WTC11 (cell line): ENCODE results near the gene TULP3. TPM values are rescaled to one million over a fixed set of nuclear protein-coding genes. Genes with fewer than 3 reads are reported as not detected.

ENCODE experiments used
- ATAC-seq: fragments of 200-7000 bp; cut with Tn5 transposase; 2 replicates; pipeline ENCODE4 v1.10.0; 2021; ENCODE audit warnings: mild to moderate bottlenecking, moderate library complexity
- CTCF ChIA-PET: fragments of 300-600 bp; sonication (Branson Sonifier 250); formaldehyde crosslinking; loops from one replicate; lab custom pipeline; 2021; ENCODE audit warnings: antibody characterized with exemption; lab: Charles Lee
- POLR2A ChIA-PET: fragments of 350-600 bp; sonication (Branson Sonifier 250); formaldehyde crosslinking; loops from one replicate; lab custom pipeline; 2021; ENCODE audit warnings: antibody characterized with exemption; lab: Charles Lee
- DNase-seq: peaks from one replicate; pipeline ENCODE4 v3.0.0; 2021; ENCODE audit warnings: low spot score
- H3K27ac Mint-ChIP-seq: 2 replicates; pipeline ENCODE4 v1.8.0; 2021; ENCODE audit warnings: mixed read lengths
- H3K27me3 Mint-ChIP-seq: 2 replicates; pipeline ENCODE4 v1.8.0; 2021; ENCODE audit warnings: low read depth, mild to moderate bottlenecking, moderate library complexity, mixed read lengths
- H3K36me3 Mint-ChIP-seq: 2 replicates; pipeline ENCODE4 v1.8.0; 2021; ENCODE audit warnings: mixed read lengths
- H3K4me1 Mint-ChIP-seq: 2 replicates; pipeline ENCODE4 v1.8.0; 2022; ENCODE audit warnings: mixed read lengths
- H3K4me3 Mint-ChIP-seq: 2 replicates; pipeline ENCODE4 v1.8.0; 2021; ENCODE audit warnings: mild to moderate bottlenecking, moderate library complexity, mixed read lengths
- H3K9me3 Mint-ChIP-seq: 2 replicates; pipeline ENCODE4 v1.8.0; 2021; ENCODE audit warnings: mixed read lengths
- ARID4B ChIP-seq: sonication (generic); formaldehyde crosslinking; IDR thresholded peaks from 2 replicates; pipeline ENCODE4 v1.8.0; 2023; ENCODE audit warnings: missing genetic modification reagents, mild to moderate bottlenecking, borderline replicate concordance
- E2F4 ChIP-seq: sonication (generic); formaldehyde crosslinking; IDR thresholded peaks from 2 replicates; pipeline ENCODE4 v1.8.1; 2022; ENCODE audit warnings: low read depth, mild to moderate bottlenecking, moderate library complexity, missing genetic modification reagents, borderline replicate concordance
- E2F5 ChIP-seq: sonication (generic); formaldehyde crosslinking; IDR thresholded peaks from 2 replicates; pipeline ENCODE4 v1.8.1; 2022; ENCODE audit warnings: mild to moderate bottlenecking, moderate library complexity, missing genetic modification reagents
- FOXK1 ChIP-seq: sonication (generic); formaldehyde crosslinking; IDR thresholded peaks from 2 replicates; pipeline ENCODE4 v1.8.0; 2022; ENCODE audit warnings: mild to moderate bottlenecking, moderate library complexity, missing genetic modification reagents
- FOXP1 ChIP-seq: sonication (generic); formaldehyde crosslinking; IDR thresholded peaks from 2 replicates; pipeline ENCODE4 v1.8.0; 2022; ENCODE audit warnings: missing genetic modification reagents, mild to moderate bottlenecking, moderate library complexity, borderline replicate concordance
- HMGA2 ChIP-seq: fragments of 250-450 bp; sonication (Bioruptor Pico); IDR thresholded peaks from 2 replicates; pipeline ENCODE4 v1.4.0; 2021; ENCODE audit warnings: mild to moderate bottlenecking, moderate library complexity
- NFYB ChIP-seq: sonication (generic); formaldehyde crosslinking; conservative IDR thresholded peaks from 2 replicates; pipeline ENCODE4 v1.8.0; 2022; ENCODE audit warnings: low read depth, missing genetic modification reagents
- SMAD3 ChIP-seq: sonication (generic); formaldehyde crosslinking; IDR thresholded peaks from 2 replicates; pipeline ENCODE4 v1.8.0; 2022; ENCODE audit warnings: missing genetic modification reagents, mild to moderate bottlenecking, borderline replicate concordance
- TCF7 ChIP-seq: sonication (generic); formaldehyde crosslinking; IDR thresholded peaks from 2 replicates; pipeline ENCODE4 v1.8.0; 2022; ENCODE audit warnings: mild to moderate bottlenecking, low read depth, missing genetic modification reagents, moderate library complexity
- TP53 ChIP-seq: sonication (generic); formaldehyde crosslinking; IDR thresholded peaks from 2 replicates; pipeline ENCODE4 v1.8.1; 2023; ENCODE audit warnings: mild to moderate bottlenecking, missing genetic modification reagents
- total RNA-seq: library from RNA; stranded (reverse); gene quantifications from 3 replicates; pipeline ENCODE4 v1.2.3, GENCODE V29; 2021
- TF ChIP-seq, protein P1 (sequence below): sonication (generic); formaldehyde crosslinking; IDR thresholded peaks from 2 replicates; pipeline ENCODE4 v1.8.1; 2022; ENCODE audit warnings: missing genetic modification reagents, borderline replicate concordance
- TF ChIP-seq, protein P2 (sequence below): sonication (generic); formaldehyde crosslinking; IDR thresholded peaks from 2 replicates; pipeline ENCODE4 v1.8.1; 2023; ENCODE audit warnings: mild to moderate bottlenecking, missing genetic modification reagents, moderate library complexity
- TF ChIP-seq, protein P3 (sequence below): fragments of 250-450 bp; sonication (Bioruptor Pico); IDR thresholded peaks from 2 replicates; pipeline ENCODE4 v2.1.2; 2022; ENCODE audit warnings: mild to moderate bottlenecking, moderate library complexity
- TF ChIP-seq, protein P4 (sequence below): sonication (generic); formaldehyde crosslinking; conservative IDR thresholded peaks from 2 replicates; pipeline ENCODE4 v1.8.1; 2023; ENCODE audit warnings: mild to moderate bottlenecking, low read depth, missing genetic modification reagents, moderate library complexity
- TF ChIP-seq, protein P5 (sequence below): sonication (generic); formaldehyde crosslinking; IDR thresholded peaks from 2 replicates; pipeline ENCODE4 v1.8.0; 2022; ENCODE audit warnings: mild to moderate bottlenecking, missing genetic modification reagents
- TF ChIP-seq, protein P6 (sequence below): fragments of 250-450 bp; sonication (Bioruptor Pico); conservative IDR thresholded peaks from 2 replicates; pipeline ENCODE4 v1.9.0; 2021; ENCODE audit warnings: mild to moderate bottlenecking
- TF ChIP-seq, protein P7 (sequence below): sonication (generic); formaldehyde crosslinking; IDR thresholded peaks from 2 replicates; pipeline ENCODE4 v1.8.0; 2023; ENCODE audit warnings: mild to moderate bottlenecking, missing genetic modification reagents

TULP3 gene
- total RNA-seq, 1 experiment from 2014 or later, result 17.4 TPM

DNA sequence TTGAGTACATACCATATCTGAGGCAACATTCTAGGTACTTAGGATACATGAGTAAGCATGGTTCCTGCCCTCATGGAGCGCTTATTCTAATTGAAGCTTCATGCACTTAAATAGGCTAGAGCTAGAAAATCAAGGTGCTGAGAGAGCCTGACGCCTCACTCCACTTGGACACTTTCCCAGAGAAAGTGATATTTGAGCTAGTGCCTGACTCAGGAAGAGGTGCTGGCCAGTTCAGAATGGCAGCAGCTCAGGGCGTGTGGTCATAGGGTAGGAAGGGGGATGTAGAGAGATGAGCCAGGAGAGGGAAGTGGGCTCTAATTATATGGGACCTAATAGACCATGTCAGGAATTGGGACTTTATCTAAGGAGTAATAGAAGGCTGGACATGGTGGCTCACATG lies 33.3 kb downstream of the TULP3 start:
- CTCF ChIA-PET, result interaction anchor here (0.6 to 1.9 kb wide), 2 partner anchors 38 to 140 kb away, joined by 4 read pairs; no protein-coding TSS in a partner anchor
- TF ChIP-seq, protein P1, sequence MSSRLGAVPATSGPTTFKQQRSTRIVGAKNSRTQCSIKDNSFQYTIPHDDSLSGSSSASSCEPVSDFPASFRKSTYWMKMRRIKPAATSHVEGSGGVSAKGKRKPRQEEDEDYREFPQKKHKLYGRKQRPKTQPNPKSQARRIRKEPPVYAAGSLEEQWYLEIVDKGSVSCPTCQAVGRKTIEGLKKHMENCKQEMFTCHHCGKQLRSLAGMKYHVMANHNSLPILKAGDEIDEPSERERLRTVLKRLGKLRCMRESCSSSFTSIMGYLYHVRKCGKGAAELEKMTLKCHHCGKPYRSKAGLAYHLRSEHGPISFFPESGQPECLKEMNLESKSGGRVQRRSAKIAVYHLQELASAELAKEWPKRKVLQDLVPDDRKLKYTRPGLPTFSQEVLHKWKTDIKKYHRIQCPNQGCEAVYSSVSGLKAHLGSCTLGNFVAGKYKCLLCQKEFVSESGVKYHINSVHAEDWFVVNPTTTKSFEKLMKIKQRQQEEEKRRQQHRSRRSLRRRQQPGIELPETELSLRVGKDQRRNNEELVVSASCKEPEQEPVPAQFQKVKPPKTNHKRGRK (CRISPR knock-in tag), result no peak
- TF ChIP-seq, protein P2, sequence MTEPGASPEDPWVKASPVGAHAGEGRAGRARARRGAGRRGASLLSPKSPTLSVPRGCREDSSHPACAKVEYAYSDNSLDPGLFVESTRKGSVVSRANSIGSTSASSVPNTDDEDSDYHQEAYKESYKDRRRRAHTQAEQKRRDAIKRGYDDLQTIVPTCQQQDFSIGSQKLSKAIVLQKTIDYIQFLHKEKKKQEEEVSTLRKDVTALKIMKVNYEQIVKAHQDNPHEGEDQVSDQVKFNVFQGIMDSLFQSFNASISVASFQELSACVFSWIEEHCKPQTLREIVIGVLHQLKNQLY (CRISPR knock-in tag), result no peak
- TF ChIP-seq FOXK1 (no peak), TP53 (CRISPR knock-in tag) (no peak), SMAD3 (CRISPR knock-in tag) (no peak), ARID4B (CRISPR knock-in tag) (no peak), TCF7 (CRISPR knock-in tag) (no peak), FOXP1 (CRISPR knock-in tag) (no peak), NFYB (no peak), E2F4 (CRISPR knock-in tag) (no peak), E2F5 (CRISPR knock-in tag) (no peak), HMGA2 (CRISPR knock-in tag) (no peak)
- TF ChIP-seq, protein P3, sequence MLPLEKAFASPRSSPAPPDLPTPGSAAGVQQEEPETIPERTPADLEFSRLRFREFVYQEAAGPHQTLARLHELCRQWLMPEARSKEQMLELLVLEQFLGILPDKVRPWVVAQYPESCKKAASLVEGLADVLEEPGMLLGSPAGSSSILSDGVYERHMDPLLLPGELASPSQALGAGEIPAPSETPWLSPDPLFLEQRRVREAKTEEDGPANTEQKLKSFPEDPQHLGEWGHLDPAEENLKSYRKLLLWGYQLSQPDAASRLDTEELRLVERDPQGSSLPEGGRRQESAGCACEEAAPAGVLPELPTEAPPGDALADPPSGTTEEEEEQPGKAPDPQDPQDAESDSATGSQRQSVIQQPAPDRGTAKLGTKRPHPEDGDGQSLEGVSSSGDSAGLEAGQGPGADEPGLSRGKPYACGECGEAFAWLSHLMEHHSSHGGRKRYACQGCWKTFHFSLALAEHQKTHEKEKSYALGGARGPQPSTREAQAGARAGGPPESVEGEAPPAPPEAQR (CRISPR knock-in tag), result no peak
- TF ChIP-seq, protein P4, sequence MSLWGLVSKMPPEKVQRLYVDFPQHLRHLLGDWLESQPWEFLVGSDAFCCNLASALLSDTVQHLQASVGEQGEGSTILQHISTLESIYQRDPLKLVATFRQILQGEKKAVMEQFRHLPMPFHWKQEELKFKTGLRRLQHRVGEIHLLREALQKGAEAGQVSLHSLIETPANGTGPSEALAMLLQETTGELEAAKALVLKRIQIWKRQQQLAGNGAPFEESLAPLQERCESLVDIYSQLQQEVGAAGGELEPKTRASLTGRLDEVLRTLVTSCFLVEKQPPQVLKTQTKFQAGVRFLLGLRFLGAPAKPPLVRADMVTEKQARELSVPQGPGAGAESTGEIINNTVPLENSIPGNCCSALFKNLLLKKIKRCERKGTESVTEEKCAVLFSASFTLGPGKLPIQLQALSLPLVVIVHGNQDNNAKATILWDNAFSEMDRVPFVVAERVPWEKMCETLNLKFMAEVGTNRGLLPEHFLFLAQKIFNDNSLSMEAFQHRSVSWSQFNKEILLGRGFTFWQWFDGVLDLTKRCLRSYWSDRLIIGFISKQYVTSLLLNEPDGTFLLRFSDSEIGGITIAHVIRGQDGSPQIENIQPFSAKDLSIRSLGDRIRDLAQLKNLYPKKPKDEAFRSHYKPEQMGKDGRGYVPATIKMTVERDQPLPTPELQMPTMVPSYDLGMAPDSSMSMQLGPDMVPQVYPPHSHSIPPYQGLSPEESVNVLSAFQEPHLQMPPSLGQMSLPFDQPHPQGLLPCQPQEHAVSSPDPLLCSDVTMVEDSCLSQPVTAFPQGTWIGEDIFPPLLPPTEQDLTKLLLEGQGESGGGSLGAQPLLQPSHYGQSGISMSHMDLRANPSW (CRISPR knock-in tag), result no peak
- TF ChIP-seq, protein P5, sequence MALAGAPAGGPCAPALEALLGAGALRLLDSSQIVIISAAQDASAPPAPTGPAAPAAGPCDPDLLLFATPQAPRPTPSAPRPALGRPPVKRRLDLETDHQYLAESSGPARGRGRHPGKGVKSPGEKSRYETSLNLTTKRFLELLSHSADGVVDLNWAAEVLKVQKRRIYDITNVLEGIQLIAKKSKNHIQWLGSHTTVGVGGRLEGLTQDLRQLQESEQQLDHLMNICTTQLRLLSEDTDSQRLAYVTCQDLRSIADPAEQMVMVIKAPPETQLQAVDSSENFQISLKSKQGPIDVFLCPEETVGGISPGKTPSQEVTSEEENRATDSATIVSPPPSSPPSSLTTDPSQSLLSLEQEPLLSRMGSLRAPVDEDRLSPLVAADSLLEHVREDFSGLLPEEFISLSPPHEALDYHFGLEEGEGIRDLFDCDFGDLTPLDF, result no peak
- TF ChIP-seq, protein P6, sequence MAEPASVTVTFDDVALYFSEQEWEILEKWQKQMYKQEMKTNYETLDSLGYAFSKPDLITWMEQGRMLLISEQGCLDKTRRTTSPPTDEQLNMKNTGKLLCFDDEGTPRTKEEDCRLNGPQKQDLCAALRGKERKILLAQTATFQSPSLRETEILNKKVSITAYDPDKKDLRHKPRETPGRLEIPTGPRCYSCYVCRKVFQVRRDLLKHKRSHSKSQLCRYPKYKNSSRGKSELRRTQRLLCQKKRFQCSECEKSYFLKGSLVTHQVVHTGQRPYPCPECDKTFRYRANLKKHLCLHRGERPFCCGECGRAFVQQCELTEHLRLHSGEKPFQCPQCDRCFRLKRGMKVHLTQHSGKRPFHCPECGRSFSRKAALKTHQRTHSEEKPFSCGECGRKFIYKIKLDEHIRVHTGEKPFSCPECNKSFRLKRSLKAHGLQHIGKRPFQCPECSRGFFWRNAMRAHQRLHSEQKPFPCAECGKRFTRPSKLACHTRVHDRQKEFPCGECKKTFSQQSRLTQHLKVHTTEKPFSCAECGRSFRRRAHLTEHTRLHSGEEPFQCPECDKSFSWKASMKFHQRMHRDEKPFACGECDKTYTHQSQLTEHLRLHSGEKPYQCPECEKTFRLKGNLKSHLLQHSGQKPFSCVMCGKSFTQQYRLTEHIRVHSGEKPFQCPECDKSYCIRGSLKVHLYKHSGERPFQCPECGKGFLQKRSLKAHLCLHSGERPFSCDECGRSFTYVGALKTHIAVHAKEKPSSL, result no peak
- TF ChIP-seq, protein P7, sequence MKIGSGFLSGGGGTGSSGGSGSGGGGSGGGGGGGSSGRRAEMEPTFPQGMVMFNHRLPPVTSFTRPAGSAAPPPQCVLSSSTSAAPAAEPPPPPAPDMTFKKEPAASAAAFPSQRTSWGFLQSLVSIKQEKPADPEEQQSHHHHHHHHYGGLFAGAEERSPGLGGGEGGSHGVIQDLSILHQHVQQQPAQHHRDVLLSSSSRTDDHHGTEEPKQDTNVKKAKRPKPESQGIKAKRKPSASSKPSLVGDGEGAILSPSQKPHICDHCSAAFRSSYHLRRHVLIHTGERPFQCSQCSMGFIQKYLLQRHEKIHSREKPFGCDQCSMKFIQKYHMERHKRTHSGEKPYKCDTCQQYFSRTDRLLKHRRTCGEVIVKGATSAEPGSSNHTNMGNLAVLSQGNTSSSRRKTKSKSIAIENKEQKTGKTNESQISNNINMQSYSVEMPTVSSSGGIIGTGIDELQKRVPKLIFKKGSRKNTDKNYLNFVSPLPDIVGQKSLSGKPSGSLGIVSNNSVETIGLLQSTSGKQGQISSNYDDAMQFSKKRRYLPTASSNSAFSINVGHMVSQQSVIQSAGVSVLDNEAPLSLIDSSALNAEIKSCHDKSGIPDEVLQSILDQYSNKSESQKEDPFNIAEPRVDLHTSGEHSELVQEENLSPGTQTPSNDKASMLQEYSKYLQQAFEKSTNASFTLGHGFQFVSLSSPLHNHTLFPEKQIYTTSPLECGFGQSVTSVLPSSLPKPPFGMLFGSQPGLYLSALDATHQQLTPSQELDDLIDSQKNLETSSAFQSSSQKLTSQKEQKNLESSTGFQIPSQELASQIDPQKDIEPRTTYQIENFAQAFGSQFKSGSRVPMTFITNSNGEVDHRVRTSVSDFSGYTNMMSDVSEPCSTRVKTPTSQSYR (CRISPR knock-in tag), result no peak

More for the DNA sequence above, 33.3 kb downstream of the TULP3 start:
- ATAC-seq, result no peak
- Mint-ChIP-seq H3K4me3 (no peak overlapping the region), H3K4me1 (peaks cover 15% of the 10 kb centered on the region), H3K27me3 (no peaks in the 10 kb centered on the region), H3K27ac (no peak overlapping the region), H3K36me3 (peaks cover 18% of the 10 kb centered on the region), H3K9me3 (no peaks in the 10 kb centered on the region)
- POLR2A ChIA-PET, result no interaction called here
- DNase-seq, result no peak
